Calu3 (cell line): ENCODE measurements around the gene MACF1. TPM values are rescaled to one million over a fixed set of nuclear protein-coding genes. Genes with fewer than 3 reads are reported as not detected.

Source experiments
- BruUV-seq: library from RNA; stranded (reverse); fragments of 400-500 nt; replicated peaks from 2 replicates; lab custom pipeline; 2021; lab: Mats Ljungman, UMichigan
- CTCF ChIA-PET: fragments of 300-600 bp; sonication (Branson Sonifier 250); formaldehyde crosslinking; loops from one replicate; lab custom pipeline; 2022; ENCODE audit warnings: antibody characterized with exemption; lab: Charles Lee
- DNase-seq: peaks from one replicate; pipeline ENCODE4 v3.0.0; 2022
- H3K27ac Mint-ChIP-seq: one replicate; pipeline ENCODE4 v1.8.0; 2022; ENCODE audit warnings: mixed read lengths; ENCODE audit not compliant: unreplicated experiment
- H3K27me3 Mint-ChIP-seq: one replicate; pipeline ENCODE4 v1.8.0; 2022; ENCODE audit warnings: mixed read lengths; ENCODE audit not compliant: unreplicated experiment
- H3K36me3 Mint-ChIP-seq: one replicate; pipeline ENCODE4 v1.8.0; 2022; ENCODE audit warnings: mild to moderate bottlenecking, moderate library complexity, mixed read lengths; ENCODE audit not compliant: insufficient read depth, unreplicated experiment
- H3K4me1 Mint-ChIP-seq: one replicate; pipeline ENCODE4 v1.8.0; 2022; ENCODE audit warnings: mild to moderate bottlenecking, low read depth, mixed read lengths; ENCODE audit not compliant: unreplicated experiment
- H3K4me3 Mint-ChIP-seq: one replicate; pipeline ENCODE4 v1.8.0; 2022; ENCODE audit warnings: mild to moderate bottlenecking, low read depth, moderate library complexity, mixed read lengths; ENCODE audit not compliant: unreplicated experiment
- H3K9me3 Mint-ChIP-seq: one replicate; pipeline ENCODE4 v1.8.0; 2022; ENCODE audit warnings: low read depth, mixed read lengths; ENCODE audit not compliant: unreplicated experiment
- intact Hi-C: fragments of 100-400 bp; cut with micrococcal nuclease; formaldehyde crosslinking; loops from one replicate; pipeline ENCODE4 v1.10.0; 2022; ENCODE audit not compliant: unreplicated experiment
- total RNA-seq: library from RNA; stranded (reverse); gene quantifications from 2 replicates; pipeline ENCODE4 v1.2.3, GENCODE V29; 2022
- TF ChIP-seq, protein P1 (sequence below): fragments of 200-600 bp; IDR thresholded peaks from one replicate; pipeline ENCODE4 v1.8.0; 2022; ENCODE audit warnings: antibody characterized with exemption; ENCODE audit not compliant: unreplicated experiment

Gene MACF1
- total RNA-seq, 1 experiment from 2014 or later, result 705 TPM

DNA sequence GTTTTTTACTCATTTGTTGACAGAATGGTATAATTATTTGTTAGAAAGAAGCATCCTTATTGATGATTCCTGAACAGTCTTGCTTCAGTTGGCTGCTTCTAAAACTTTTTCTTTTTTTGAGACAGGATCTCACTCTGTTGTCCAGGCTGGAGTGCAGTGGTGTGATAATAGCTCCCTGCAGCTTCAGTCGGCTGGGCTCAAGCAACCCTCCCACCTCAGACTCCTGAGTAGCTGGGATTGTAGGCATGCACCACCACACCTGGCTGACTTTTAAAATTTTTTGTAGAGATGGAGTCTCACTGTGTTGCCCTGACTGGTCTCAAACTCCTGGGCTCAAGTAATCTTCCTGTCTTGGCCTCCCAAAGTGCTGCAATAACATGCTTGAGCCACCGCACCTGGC, 38.8 kb downstream of the MACF1 start:
- CTCF ChIA-PET, result no interaction called here
- Mint-ChIP-seq H3K36me3 (no peaks in the 10 kb centered on the region), H3K9me3 (no peaks in the 10 kb centered on the region), H3K27me3 (no peaks in the 10 kb centered on the region), H3K4me3 (no peak overlapping the region), H3K27ac (no peak overlapping the region), H3K4me1 (peaks cover 4% of the 10 kb centered on the region)
- intact Hi-C loops, result no loop called here
- TF ChIP-seq, protein P1, sequence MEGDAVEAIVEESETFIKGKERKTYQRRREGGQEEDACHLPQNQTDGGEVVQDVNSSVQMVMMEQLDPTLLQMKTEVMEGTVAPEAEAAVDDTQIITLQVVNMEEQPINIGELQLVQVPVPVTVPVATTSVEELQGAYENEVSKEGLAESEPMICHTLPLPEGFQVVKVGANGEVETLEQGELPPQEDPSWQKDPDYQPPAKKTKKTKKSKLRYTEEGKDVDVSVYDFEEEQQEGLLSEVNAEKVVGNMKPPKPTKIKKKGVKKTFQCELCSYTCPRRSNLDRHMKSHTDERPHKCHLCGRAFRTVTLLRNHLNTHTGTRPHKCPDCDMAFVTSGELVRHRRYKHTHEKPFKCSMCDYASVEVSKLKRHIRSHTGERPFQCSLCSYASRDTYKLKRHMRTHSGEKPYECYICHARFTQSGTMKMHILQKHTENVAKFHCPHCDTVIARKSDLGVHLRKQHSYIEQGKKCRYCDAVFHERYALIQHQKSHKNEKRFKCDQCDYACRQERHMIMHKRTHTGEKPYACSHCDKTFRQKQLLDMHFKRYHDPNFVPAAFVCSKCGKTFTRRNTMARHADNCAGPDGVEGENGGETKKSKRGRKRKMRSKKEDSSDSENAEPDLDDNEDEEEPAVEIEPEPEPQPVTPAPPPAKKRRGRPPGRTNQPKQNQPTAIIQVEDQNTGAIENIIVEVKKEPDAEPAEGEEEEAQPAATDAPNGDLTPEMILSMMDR, result no peak
- no peak for DNase-seq
- BruUV-seq, result no TSS peak

DNA sequence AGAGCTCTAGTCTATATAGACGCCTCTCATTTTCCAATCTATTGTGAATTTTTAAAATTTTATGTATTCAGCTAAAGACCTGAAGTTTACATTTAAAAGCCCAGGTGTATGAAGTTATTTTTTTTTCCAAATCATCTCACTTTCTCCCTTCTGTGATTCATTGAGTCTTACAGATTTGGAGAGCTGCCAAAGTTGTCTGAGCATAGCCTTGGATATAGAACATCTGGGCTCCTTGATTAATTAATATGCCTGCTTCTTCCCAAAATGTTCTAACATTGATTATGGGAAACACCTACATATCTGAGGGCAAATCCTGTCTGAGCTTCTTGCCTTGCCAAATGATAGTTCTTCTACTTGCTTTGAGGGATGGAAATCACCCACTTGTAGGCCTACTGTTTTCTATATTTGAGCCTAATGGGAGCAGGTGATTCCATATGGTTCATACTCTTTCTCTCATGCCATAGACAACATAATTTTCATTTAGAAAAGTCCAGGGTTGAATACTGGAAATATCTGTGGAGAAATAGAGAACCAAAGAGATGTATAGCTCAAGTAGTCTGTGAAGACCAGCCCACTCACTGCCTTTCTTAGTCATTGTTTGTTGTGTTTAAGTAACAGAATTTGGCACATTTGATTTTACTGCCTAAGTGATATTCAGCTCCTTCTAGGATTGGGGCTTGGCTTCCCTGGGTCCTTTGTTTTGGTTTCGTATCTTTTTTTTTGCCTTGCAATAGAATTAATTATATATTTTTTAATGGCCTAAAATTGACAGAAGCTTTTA, 46.2 kb downstream of the MACF1 start:
- H3K27ac Mint-ChIP-seq, result no peak overlapping the region
- no peaks in the 10 kb centered on the region for H3K27me3 Mint-ChIP-seq
- no peaks in the 10 kb centered on the region for H3K9me3 Mint-ChIP-seq
- no peak overlapping the region for H3K4me3 Mint-ChIP-seq
- TSS peak; percentile 17 for BruUV-seq
- intact Hi-C loops, result no loop called here
- peaks cover 23% of the 10 kb centered on the region for H3K4me1 Mint-ChIP-seq
- CTCF ChIA-PET, result interaction anchor here (0.5 to 1.7 kb wide), 2 partner anchors 66 to 416 kb away, joined by 5 to 6 read pairs; no protein-coding TSS in a partner anchor
- no peak for DNase-seq
- TF ChIP-seq, protein P1, result no peak
- H3K36me3 Mint-ChIP-seq, result no peaks in the 10 kb centered on the region

DNA sequence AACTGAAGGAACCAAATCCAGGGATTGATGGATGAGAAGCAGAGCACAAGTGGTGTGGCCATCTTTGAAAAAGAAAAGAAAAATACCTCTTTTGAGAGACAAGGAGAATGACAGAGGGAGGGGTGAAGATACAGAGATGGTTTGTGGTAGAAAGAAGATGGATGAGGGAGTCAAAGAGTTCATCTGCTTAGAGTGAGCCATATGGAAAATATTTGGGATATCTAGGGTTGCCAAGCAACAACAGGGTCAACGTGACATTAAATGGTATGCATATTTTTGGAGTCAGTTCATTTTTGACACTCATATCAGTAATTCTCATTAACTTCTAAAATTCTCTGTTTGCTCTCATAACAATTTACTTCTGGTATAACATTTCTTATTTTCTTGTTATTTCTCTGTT, 50.7 kb downstream of the MACF1 start:
- CTCF ChIA-PET, result interaction anchor here (0.7 to 4.8 kb wide), 2 partner anchors 30 to 63 kb away, joined by 3 to 51 read pairs; no protein-coding TSS in a partner anchor
- no peak for DNase-seq
- Mint-ChIP-seq H3K27ac (no peak overlapping the region), H3K9me3 (no peaks in the 10 kb centered on the region), H3K4me3 (no peak overlapping the region), H3K27me3 (no peaks in the 10 kb centered on the region), H3K4me1 (peaks cover 2% of the 10 kb centered on the region), H3K36me3 (no peaks in the 10 kb centered on the region)
- TF ChIP-seq, protein P1, result no peak
- intact Hi-C loops, result no loop called here
- no TSS peak for BruUV-seq

DNA sequence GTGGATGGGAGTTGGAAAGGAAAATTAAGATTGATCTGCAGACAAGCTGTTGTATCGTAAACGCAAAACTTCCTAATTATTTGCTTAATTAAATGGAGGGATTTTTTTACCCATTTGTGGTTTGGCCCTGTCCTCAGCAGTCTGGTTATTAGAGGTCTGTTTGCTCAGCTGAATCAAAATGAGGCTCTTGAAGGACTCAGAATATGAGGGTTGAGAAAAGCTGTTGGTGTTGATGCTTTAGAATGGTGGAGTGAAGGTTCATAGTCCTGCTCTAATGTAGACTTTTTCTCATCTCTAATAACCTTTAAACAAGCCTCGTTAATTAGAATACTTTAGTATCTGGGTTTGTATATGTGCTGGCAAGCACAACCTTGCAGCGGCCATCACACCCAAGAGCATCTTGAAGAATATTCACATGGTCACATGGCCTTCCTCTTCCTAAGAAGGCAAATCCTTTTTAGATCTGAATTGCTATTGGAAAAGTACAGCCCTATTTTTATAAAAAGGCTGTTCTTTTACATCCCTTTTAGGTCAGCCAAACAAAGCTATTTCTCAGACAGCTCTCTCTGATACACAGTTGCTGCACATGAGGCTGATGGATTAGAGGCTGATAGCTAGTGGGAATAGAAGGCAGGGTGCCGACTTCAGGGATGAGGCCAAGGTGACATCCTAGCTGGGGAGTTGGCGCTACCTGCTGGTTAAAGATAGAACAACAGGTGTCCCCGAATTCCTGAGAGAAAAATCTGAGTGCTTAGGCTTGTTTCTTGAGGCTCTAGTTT, 53.8 kb downstream of the MACF1 start:
- Mint-ChIP-seq H3K27ac (no peak overlapping the region), H3K4me1 (no peaks in the 10 kb centered on the region), H3K9me3 (no peaks in the 10 kb centered on the region), H3K4me3 (no peak overlapping the region), H3K27me3 (no peaks in the 10 kb centered on the region), H3K36me3 (no peaks in the 10 kb centered on the region)
- CTCF ChIA-PET, result interaction anchor here (0.7 to 4.8 kb wide), 11 partner anchors 20 to 166 kb away, joined by 3 to 51 read pairs (median 4); no protein-coding TSS in a partner anchor
- TF ChIP-seq, protein P1, result peak; percentile 81
- peak; percentile 76 for DNase-seq
- BruUV-seq, result no TSS peak
- intact Hi-C loops, result loop anchor here (1.0 to 2.0 kb wide), 4 partner anchors 66 to 160 kb away; no protein-coding TSS in a partner anchor
